ENCODE results near the gene ARHGEF16. TPM values are rescaled to one million over a fixed set of nuclear protein-coding genes. Genes with fewer than 3 reads are reported as not detected.

The ARHGEF16 gene
- total RNA-seq, 1 donor from 2014 or later, result 11.3 TPM

- DNase-seq (ENCODE audit: low read depth, low spot score), result no peak
- H3K4me3 Mint-ChIP-seq, result no peak overlapping the region
- H3K27ac Mint-ChIP-seq (ENCODE audit: unreplicated experiment), result no peak overlapping the region
- no peak for TF ChIP-seq CTCF (conservative IDR thresholded peaks at IDR 0.05)
- H3K27me3 Mint-ChIP-seq (ENCODE audit: low read depth), result no peaks in the 10 kb centered on the region
- H3K36me3 Mint-ChIP-seq (ENCODE audit: low read depth), result no peaks in the 10 kb centered on the region
- H3K9me3 Mint-ChIP-seq, result no peaks in the 10 kb centered on the region
- no peaks in the 10 kb centered on the region for H3K4me1 Mint-ChIP-seq
These were observed 51.6 kb downstream of the ARHGEF16 start for GRCh38 chr1:3506041-3506440.

- DNase-seq (ENCODE audit: low read depth, low spot score), result no peak
- Mint-ChIP-seq H3K9me3 (no peaks in the 10 kb centered on the region), H3K4me1 (no peaks in the 10 kb centered on the region), H3K27me3 (ENCODE audit: low read depth) (no peaks in the 10 kb centered on the region), H3K27ac (ENCODE audit: unreplicated experiment) (no peak overlapping the region), H3K36me3 (ENCODE audit: low read depth) (no peaks in the 10 kb centered on the region), H3K4me3 (no peak overlapping the region)
- no peak for TF ChIP-seq CTCF (conservative IDR thresholded peaks at IDR 0.05)
These were observed 52.5 kb downstream of the ARHGEF16 start for GRCh38 chr1:3506943-3507342.

- DNase-seq (ENCODE audit: low read depth, low spot score), result no peak
- no peak for TF ChIP-seq CTCF (conservative IDR thresholded peaks at IDR 0.05)
- H3K27ac Mint-ChIP-seq (ENCODE audit: unreplicated experiment), result no peak overlapping the region
- no peaks in the 10 kb centered on the region for H3K27me3 Mint-ChIP-seq (ENCODE audit: low read depth)
- H3K9me3 Mint-ChIP-seq, result no peaks in the 10 kb centered on the region
- H3K4me1 Mint-ChIP-seq, result no peaks in the 10 kb centered on the region
- H3K36me3 Mint-ChIP-seq (ENCODE audit: low read depth), result no peaks in the 10 kb centered on the region
- no peak overlapping the region for H3K4me3 Mint-ChIP-seq
These were observed 53.3 kb downstream of the ARHGEF16 start for GRCh38 chr1:3507636-3508275.

- TF ChIP-seq CTCF (conservative IDR thresholded peaks at IDR 0.05), result no peak
- H3K4me3 Mint-ChIP-seq, result no peak overlapping the region
- no peaks in the 10 kb centered on the region for H3K9me3 Mint-ChIP-seq
- no peak overlapping the region for H3K27ac Mint-ChIP-seq (ENCODE audit: unreplicated experiment)
- no peaks in the 10 kb centered on the region for H3K36me3 Mint-ChIP-seq (ENCODE audit: low read depth)
- H3K4me1 Mint-ChIP-seq, result no peaks in the 10 kb centered on the region
- H3K27me3 Mint-ChIP-seq (ENCODE audit: low read depth), result no peaks in the 10 kb centered on the region
- DNase-seq (ENCODE audit: low read depth, low spot score), result no peak
These were observed 54.4 kb downstream of the ARHGEF16 start for GRCh38 chr1:3508757-3509415.

- H3K4me1 Mint-ChIP-seq, result no peaks in the 10 kb centered on the region
- no peak overlapping the region for H3K4me3 Mint-ChIP-seq
- TF ChIP-seq CTCF (conservative IDR thresholded peaks at IDR 0.05), result no peak
- no peaks in the 10 kb centered on the region for H3K9me3 Mint-ChIP-seq
- DNase-seq (ENCODE audit: low read depth, low spot score), result no peak
- H3K36me3 Mint-ChIP-seq (ENCODE audit: low read depth), result no peaks in the 10 kb centered on the region
- no peaks in the 10 kb centered on the region for H3K27me3 Mint-ChIP-seq (ENCODE audit: low read depth)
- H3K27ac Mint-ChIP-seq (ENCODE audit: unreplicated experiment), result no peak overlapping the region
These were observed 55.3 kb downstream of the ARHGEF16 start for GRCh38 chr1:3509721-3510120.
